Measurements from ENCODE around the gene LRCH1. TPM values are rescaled to one million over a fixed set of nuclear protein-coding genes. Genes with fewer than 3 reads are reported as not detected.

The LRCH1 gene
- total and polyA plus RNA-seq, 5 donors from 2014 or later = 2.6 to 23.5 (median 3.4) TPM

Other genes starting within 250 kb of the LRCH1 start
- not detected for gene RUBCNL, start 165.9 kb upstream of the LRCH1 start, total RNA-seq
- gene RUBCNL, start 165.9 kb upstream of the LRCH1 start, polyA plus RNA-seq = under 1 TPM; 0.05 to 0.38 (median 0.14) TPM
- gene ESD, start 244.0 kb downstream of the LRCH1 start, total RNA-seq = 30.1 TPM
- 100 to 1,000 TPM; 125 to 141 (median 134) TPM for gene ESD, start 244.0 kb downstream of the LRCH1 start, polyA plus RNA-seq

All from CD4-positive, CD25-positive, alpha-beta regulatory T cell (primary cell).